ENCODE data around the gene UNKL.

- TF ChIP-seq POLR2A (IDR thresholded peaks at IDR 0.05; ENCODE audit: extremely low read depth, insufficient read length) (no peak), CTCF (IDR thresholded peaks at IDR 0.05; ENCODE audit: low read depth, low read length) (no peak)
Observed at GRCh38 chr16:1401758-1402154, 12.7 kb downstream of the UNKL start.

All from NB4 (cell line).